H1 (cell line): Measurements from ENCODE around the gene C1QL2. TPM values are rescaled to one million over a fixed set of nuclear protein-coding genes. Genes with fewer than 3 reads are reported as not detected.

Source experiments
- CTCF ChIA-PET: fragments of 300-600 bp; sonication (Branson Sonifier 250); formaldehyde crosslinking; loops from one replicate; lab custom pipeline; 2021; ENCODE audit not compliant: partially characterized antibody; lab: Charles Lee
- POLR2A ChIA-PET: fragments of 300-600 bp; sonication (Branson Sonifier 250); formaldehyde crosslinking; loops from one replicate; lab custom pipeline; 2021; ENCODE audit warnings: inconsistent platforms; ENCODE audit not compliant: partially characterized antibody; lab: Charles Lee
- DNase-seq, 2 experiments: peaks; one replicate each; pipeline versions ENCODE4 v3.0.0 to v3.0.0-alpha.2; 2010 to 2022; ENCODE audit warnings: low spot score in 2 of 2, low read depth in 1 of 2, mixed read lengths in 1 of 2
- FAIRE-seq: peaks from 2 replicates; lab custom pipeline; 2011; peaks lifted over from hg19 to GRCh38; lab: Jason Lieb, UNC
- H2AFZ ChIP-seq: 2 replicates; pipeline ENCODE4 v1.8.1; 2012; ENCODE audit warnings: low read length, inconsistent platforms
- H2AK5ac ChIP-seq: 2 replicates; pipeline ENCODE4 v1.6.1; 2013; ENCODE audit warnings: low read depth, low read length
- H2BK120ac ChIP-seq: replicated peaks from 2 replicates; pipeline ENCODE3; 2013; ENCODE audit warnings: low read depth, low read length, inconsistent platforms
- H2BK12ac ChIP-seq: 2 replicates; pipeline ENCODE4 v1.6.1; 2013; ENCODE audit warnings: low read depth, low read length
- H2BK15ac ChIP-seq: 2 replicates; pipeline ENCODE4 v1.6.1; 2013; ENCODE audit warnings: low read length
- H2BK20ac ChIP-seq: 2 replicates; pipeline ENCODE4 v1.6.1; 2013; ENCODE audit warnings: low read length
- H2BK5ac ChIP-seq: 2 replicates; pipeline ENCODE4 v1.6.1; 2013; ENCODE audit warnings: low read depth, low read length
- H3K14ac ChIP-seq: 2 replicates; pipeline ENCODE4 v1.6.1; 2013; ENCODE audit warnings: inconsistent platforms; ENCODE audit not compliant: insufficient read length
- H3K18ac ChIP-seq: 2 replicates; pipeline ENCODE4 v1.6.1; 2013; ENCODE audit warnings: low read length; ENCODE audit errors: extremely low read depth
- H3K23ac ChIP-seq: 2 replicates; pipeline ENCODE4 v1.6.1; 2013; ENCODE audit warnings: inconsistent platforms; ENCODE audit not compliant: insufficient read length
- H3K23me2 ChIP-seq: 2 replicates; pipeline ENCODE4 v1.6.1; 2013; ENCODE audit warnings: low read depth, low read length
- H3K27ac ChIP-seq: 2 replicates; pipeline ENCODE4 v1.6.1; 2011; ENCODE audit warnings: low read depth, low read length, inconsistent platforms
- H3K27me3 ChIP-seq, 4 experiments: replicated peaks in 1 of 4; 1 replicate in 1 of 4; 2 replicates in 3 of 4; pipeline versions ENCODE4 v1.6.1 to v1.8.1; 2011 to 2013; ENCODE audit warnings: low read length in 3 of 4, mild to moderate bottlenecking in 3 of 4, inconsistent platforms in 2 of 4, mixed read lengths in 2 of 4, moderate library complexity in 1 of 4; ENCODE audit not compliant: control insufficient read depth in 3 of 4, insufficient read depth in 3 of 4; ENCODE audit errors: extremely low read depth in 1 of 4
- H3K36me3 ChIP-seq, 4 experiments: 2 replicates each; pipeline versions ENCODE4 v1.6.1 to v1.8.1; 2011 to 2013; ENCODE audit warnings: mild to moderate bottlenecking in 4 of 4, low read length in 3 of 4, moderate library complexity in 2 of 4, control low read depth in 1 of 4, inconsistent platforms in 1 of 4; ENCODE audit not compliant: insufficient read depth in 4 of 4, control insufficient read depth in 2 of 4
- H3K4ac ChIP-seq: replicated peaks from 2 replicates; pipeline ENCODE3; 2013; ENCODE audit warnings: low read length, low read depth, mixed read lengths, inconsistent platforms; ENCODE audit not compliant: insufficient read length
- H3K4me1 ChIP-seq, 4 experiments: replicated peaks in 1 of 4; 1 replicate in 1 of 4; 2 replicates in 3 of 4; pipeline versions ENCODE4 v1.6.1 to v1.8.1; 2011 to 2013; ENCODE audit warnings: low read length in 3 of 4, inconsistent platforms in 2 of 4, mixed read lengths in 1 of 4; ENCODE audit not compliant: insufficient read depth in 4 of 4, control insufficient read depth in 3 of 4
- H3K4me2 ChIP-seq, 2 experiments: 2 replicates each; pipeline versions ENCODE4 v1.6.1 to v1.8.1; 2011 to 2013; ENCODE audit warnings: low read depth in 2 of 2, low read length in 2 of 2, control low read depth in 1 of 2, inconsistent platforms in 1 of 2, mild to moderate bottlenecking in 1 of 2; ENCODE audit not compliant: insufficient read depth in 1 of 2
- H3K4me3 ChIP-seq, 4 experiments: fragments of 200-600, 300-600 bp in 1 of 4; sonication (generic), shearing (Covaris generic), sonication (Bioruptor Twin) in 1 of 4; 2 replicates each; pipeline versions ENCODE4 v1.5.1 to v1.8.1; 2011 to 2016; ENCODE audit warnings: low read length in 4 of 4, low read depth in 3 of 4, control low read depth in 2 of 4, inconsistent platforms in 2 of 4, mild to moderate bottlenecking in 2 of 4, mixed read lengths in 1 of 4, moderate library complexity in 1 of 4; ENCODE audit not compliant: insufficient read depth in 2 of 4; ENCODE audit errors: extremely low read depth in 1 of 4
- H3K56ac ChIP-seq: replicated peaks from 2 replicates; pipeline ENCODE3; 2013; ENCODE audit warnings: low read depth, mild to moderate bottlenecking, mixed read lengths, low read length, inconsistent platforms; ENCODE audit not compliant: insufficient read length
- H3K79me1 ChIP-seq: 2 replicates; pipeline ENCODE4 v1.6.1; 2013; ENCODE audit warnings: low read depth, low read length, control low read depth
- H3K79me2 ChIP-seq, 2 experiments: 2 replicates each; pipeline versions ENCODE4 v1.6.1 to v1.8.1; 2012 to 2013; ENCODE audit warnings: low read length in 2 of 2, mild to moderate bottlenecking in 2 of 2, inconsistent platforms in 1 of 2; ENCODE audit not compliant: insufficient read depth in 2 of 2, control insufficient read depth in 1 of 2
- H3K9ac ChIP-seq, 4 experiments: replicated peaks in 1 of 4; 1 replicate in 1 of 4; 2 replicates in 3 of 4; pipeline versions ENCODE4 v1.6.1 to v1.8.1; 2011 to 2013; ENCODE audit warnings: low read depth in 3 of 4, low read length in 3 of 4, control low read depth in 2 of 4, mild to moderate bottlenecking in 2 of 4, moderate library complexity in 2 of 4, inconsistent platforms in 1 of 4; ENCODE audit errors: extremely low read depth in 1 of 4
- H3K9me3 ChIP-seq, 2 experiments: 2 replicates each; pipeline versions ENCODE4 v1.6.1 to v1.8.1; 2012 to 2013; ENCODE audit warnings: mild to moderate bottlenecking in 2 of 2, moderate library complexity in 2 of 2, control low read depth in 1 of 2, inconsistent platforms in 1 of 2, low read depth in 1 of 2, low read length in 1 of 2, mixed read lengths in 1 of 2; ENCODE audit not compliant: insufficient read depth in 2 of 2
- H4K20me1 ChIP-seq, 2 experiments: replicated peaks in 1 of 2; 2 replicates each; pipeline versions ENCODE3 to v1.8.1; 2011 to 2013; ENCODE audit warnings: inconsistent platforms in 2 of 2, low read length in 2 of 2, mild to moderate bottlenecking in 1 of 2; ENCODE audit not compliant: insufficient read depth in 2 of 2, control insufficient read depth in 1 of 2
- H4K5ac ChIP-seq: 2 replicates; pipeline ENCODE4 v1.6.1; 2013; ENCODE audit warnings: low read length, low read depth, mixed read lengths, inconsistent platforms; ENCODE audit not compliant: insufficient read length
- H4K8ac ChIP-seq: 2 replicates; pipeline ENCODE4 v1.8.0; 2013; ENCODE audit warnings: mild to moderate bottlenecking, moderate library complexity, low read length, inconsistent platforms; ENCODE audit not compliant: insufficient read depth; ENCODE audit errors: extremely low read depth
- H4K91ac ChIP-seq: replicated peaks from 2 replicates; pipeline ENCODE3; 2013; ENCODE audit warnings: low read length, mixed read lengths, inconsistent platforms; ENCODE audit not compliant: insufficient read length
- BCL11A ChIP-seq, 2 experiments: IDR thresholded peaks; one replicate each; pipeline ENCODE4 v1.6.1; 2011; ENCODE audit warnings: low read depth in 2 of 2, low read length in 2 of 2, mild to moderate bottlenecking in 2 of 2
- CEBPB ChIP-seq: IDR thresholded peaks from 2 replicates; pipeline ENCODE4 v1.6.1; 2012; ENCODE audit warnings: low read depth, low read length
- KDM5A ChIP-seq: fragments of 200-600 bp; IDR thresholded peaks from 2 replicates; pipeline ENCODE4 v1.7.1; 2012; ENCODE audit warnings: mild to moderate bottlenecking, low read length, inconsistent platforms, mixed read lengths
- TAF7 ChIP-seq: optimal IDR thresholded peaks from 2 replicates; pipeline ENCODE3; 2011; ENCODE audit warnings: low read depth, mild to moderate bottlenecking, inconsistent platforms, low read length, moderate library complexity, borderline replicate concordance
- WGBS, 2 experiments: shearing (Covaris generic) in 1 of 2; methylation state at CpG; one replicate each; pipeline versions ENCODE4 v1.1.6 to v1.1.7; 2013 to 2015; ENCODE audit warnings: low lambda C conversion rate in 2 of 2, mixed read lengths in 2 of 2, inconsistent platforms in 1 of 2, low coverage in 1 of 2, missing lambda C conversion rate in 1 of 2; ENCODE audit not compliant: insufficient replicate concordance in 2 of 2, insufficient coverage in 1 of 2, insufficient read length in 1 of 2; ENCODE audit errors: extremely low coverage in 1 of 2, missing lambda C conversion rate in 1 of 2; 5-methylcytosine and 5-hydroxymethylcytosine counted together
- polyA plus RNA-seq, 7 experiments: library from polyadenylated mRNA; depleted of rRNA in 3 of 7; stranded (reverse) in 5 of 7; unstranded in 2 of 7; fragments of >200 nt in 5 of 7; fragments of 200-250 nt in 2 of 7; gene quantifications; 1 replicate in 5 of 7; 2 replicates in 1 of 7; 4 replicates in 1 of 7; pipeline versions ENCODE4 v1.2.1 to v1.2.3, GENCODE V29; 2011 to 2013; ENCODE audit warnings: missing spikeins in 2 of 7, mixed read lengths in 2 of 7
- total RNA-seq: library from RNA; stranded (reverse); fragmentation: NEBNext Ultra II Directional; extraction: Animal tissue kit (Norgen Biotek cat#: 25700); gene quantifications from 2 replicates; pipeline ENCODE4 v1.2.1, GENCODE V29; 2021
- TF ChIP-seq, protein P1 (sequence below): IDR thresholded peaks from 2 replicates; pipeline ENCODE4 v1.6.1; 2012; ENCODE audit warnings: inconsistent platforms

The C1QL2 gene
- total and polyA plus RNA-seq, 2 of the 8 experiments (the other 6 are each of a cell fraction or from before 2014, with no cell fraction given): 0.80 to 0.88 TPM

DNA sequence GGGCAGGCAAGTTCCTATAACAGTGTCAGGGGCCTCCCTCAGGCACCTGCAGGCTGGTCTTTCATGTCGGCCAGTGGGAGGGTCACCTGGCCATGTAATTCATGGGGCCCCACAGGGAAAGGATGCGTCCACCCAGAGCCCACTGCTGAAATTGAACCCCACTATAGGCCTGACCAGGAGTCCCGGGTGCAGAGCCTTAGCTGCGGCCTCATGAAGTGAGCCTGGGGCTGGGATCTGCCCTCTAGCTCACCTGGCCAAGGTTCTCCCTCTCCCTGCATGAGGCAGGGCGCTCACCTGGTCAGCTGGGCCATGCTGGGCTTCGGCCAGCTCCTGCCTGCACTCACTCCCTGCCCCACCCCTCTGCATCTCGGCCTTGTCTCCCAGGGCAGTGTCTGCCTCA is 41.1 kb downstream of the C1QL2 start:
- Histone ChIP-seq H2BK5ac (peak overlapping the region; percentile 57; the same call in 1 of the 2 replicates), H2BK120ac (no peak overlapping the region), H4K5ac (no peak overlapping the region), H3K4me2 (no peak overlapping the region), H2BK20ac (peak overlapping the region; percentile 91; the same call in 1 of the 2 replicates), H3K4ac (no peak overlapping the region), H3K79me1 (no peaks in the 10 kb centered on the region), H3K23ac (no peak overlapping the region), H4K91ac (peak overlapping the region; percentile 20), H4K8ac (0 out of 2 replicates have a peak overlapping the region, but pooled peaks have one; percentile 45), H3K9ac (no peak overlapping the region), H4K20me1 (no peaks in the 10 kb centered on the region), H3K27ac (no peak overlapping the region)
- POLR2A ChIA-PET: interaction anchor here (0.9 kb wide), 1 partner anchor 35 kb away, joined by 3 read pairs; no protein-coding TSS in a partner anchor
- no peak for TF ChIP-seq CEBPB
- no peak for TF ChIP-seq KDM5A
- TF ChIP-seq, protein P1, sequence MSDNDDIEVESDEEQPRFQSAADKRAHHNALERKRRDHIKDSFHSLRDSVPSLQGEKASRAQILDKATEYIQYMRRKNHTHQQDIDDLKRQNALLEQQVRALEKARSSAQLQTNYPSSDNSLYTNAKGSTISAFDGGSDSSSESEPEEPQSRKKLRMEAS: no peak
- TF ChIP-seq BCL11A (IDR thresholded peaks at IDR 0.05; ENCODE audit: low read depth in 2 of 2, low read length in 2 of 2): no peak
- TF ChIP-seq TAF7: no peak
- TF ChIP-seq, all 59 proteins: peak for 0
- H3K23me2 ChIP-seq: no peaks in the 10 kb centered on the region
- no peak overlapping the region for H3K14ac ChIP-seq
- no peak overlapping the region for H3K4me3 ChIP-seq
- no peak overlapping the region for H3K56ac ChIP-seq
- 88% methylated on average over 7 of the region's 7 CpGs; no CpG with 5 or more reads in 1 of the 2 experiments for WGBS, 2 experiments
- no peaks in the 10 kb centered on the region for H3K36me3 ChIP-seq
- no peak overlapping the region for H3K18ac ChIP-seq
- DNase-seq (no peak), FAIRE-seq (no peak)
- no peaks in the 10 kb centered on the region for H3K9me3 ChIP-seq
- peaks cover 14 to 32% (median 26%) of the 10 kb centered on the region in 4 experiments for H3K4me1 ChIP-seq
- CTCF ChIA-PET: interaction anchor here (1.3 to 5.1 kb wide), 4 partner anchors 10 to 57 kb away, joined by 3 to 26 read pairs (median 8); no protein-coding TSS in a partner anchor
- peak overlapping the region; percentile 93; the same call in 1 of the 2 replicates for H2AK5ac ChIP-seq
- H2BK12ac ChIP-seq: peak overlapping the region; percentile 97; the same call in 1 of the 2 replicates
- no peak overlapping the region for H2AFZ ChIP-seq
- H2BK15ac ChIP-seq: no peak overlapping the region
- H3K27me3 ChIP-seq: peaks cover 0 to 2% (median 0%) of the 10 kb centered on the region in 4 experiments; a peak in 2 of 7 replicates
- H3K79me2 ChIP-seq: no peaks in the 10 kb centered on the region
